LHCN-M2 (cell line): ENCODE results near the gene UBALD2. TPM values are rescaled to one million over a fixed set of nuclear protein-coding genes. Genes with fewer than 3 reads are reported as not detected.

Experiments
- DNase-seq: peaks from one replicate; pipeline ENCODE4 v3.0.0-alpha.2; 2012; ENCODE audit warnings: low read depth
- total RNA-seq: library from RNA; depleted of rRNA; stranded (reverse); fragments of >200 nt; gene quantifications from 2 replicates; pipeline ENCODE4 v1.2.3, GENCODE V29; 2014; rRNA removed

UBALD2 gene
- total RNA-seq, 1 experiment from 2014 or later = 8.7 TPM

DNA sequence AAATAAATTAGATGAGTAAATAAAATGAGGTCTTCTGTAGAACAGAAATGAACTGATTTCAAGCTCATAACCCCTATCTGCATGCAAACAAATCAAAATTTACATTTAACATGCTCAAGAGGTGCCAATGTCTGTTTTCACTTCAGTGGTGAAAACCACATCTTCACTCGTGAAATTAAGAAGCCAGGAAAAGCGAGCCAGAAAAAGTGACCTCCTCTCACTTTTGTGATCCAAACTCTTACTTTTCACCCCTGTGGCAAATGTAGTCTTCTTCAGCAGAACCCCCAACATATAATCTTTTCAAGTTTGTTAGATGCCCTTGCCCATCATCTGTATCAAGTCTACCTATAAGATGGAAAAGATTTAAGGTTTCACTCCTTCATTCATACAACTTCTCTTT lies 52.4 kb downstream of the UBALD2 start:
- no peak for DNase-seq

DNA sequence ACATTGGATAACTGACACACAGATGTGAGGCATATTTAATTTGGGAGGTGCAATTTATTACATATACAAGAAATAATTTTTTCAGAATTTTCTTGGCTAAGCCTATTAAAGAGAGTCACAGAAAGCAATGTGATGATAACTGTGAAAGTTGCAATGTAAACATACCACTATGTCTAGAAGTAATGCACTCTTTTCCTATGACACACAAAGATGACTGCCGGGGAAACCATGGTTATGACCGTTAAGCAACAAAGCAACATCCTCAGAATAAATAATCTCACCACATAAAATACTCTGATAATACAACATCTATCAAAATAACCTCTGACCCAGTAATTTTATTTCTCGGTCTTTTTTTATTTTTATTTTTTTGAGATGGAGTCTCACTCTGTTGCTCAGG lies 53.4 kb downstream of the UBALD2 start:
- DNase-seq = no peak

Other genes starting within 250 kb of the UBALD2 start
- not detected in 2 replicates for gene EVPL, start 238.0 kb upstream of the UBALD2 start, total RNA-seq
- 27.3 and 29.3 TPM in 2 replicates for gene SRP68, start 192.8 kb upstream of the UBALD2 start, total RNA-seq
- 0.13 TPM in 1 of 2 replicates, not detected in the other for gene GALR2, start 190.6 kb upstream of the UBALD2 start, total RNA-seq
- gene ZACN, start 186.2 kb upstream of the UBALD2 start, total RNA-seq = not detected in 2 replicates
- gene EXOC7, start 161.6 kb upstream of the UBALD2 start, total RNA-seq = 83.5 and 83.7 TPM in 2 replicates
- gene FOXJ1, start 124.1 kb upstream of the UBALD2 start, total RNA-seq = 0.26 TPM in 1 of 2 replicates, not detected in the other
- gene RNF157, start 24.9 kb upstream of the UBALD2 start, total RNA-seq = 2.8 and 3.0 TPM in 2 replicates
- gene QRICH2, start 42.9 kb downstream of the UBALD2 start, total RNA-seq = 1.4 and 2.6 TPM in 2 replicates
- 35.6 and 47.8 TPM in 2 replicates for gene PRPSAP1, start 88.6 kb downstream of the UBALD2 start, total RNA-seq
- 28.4 and 32.8 TPM in 2 replicates for gene SPHK1, start 119.3 kb downstream of the UBALD2 start, total RNA-seq
- gene UBE2O, start 187.8 kb downstream of the UBALD2 start, total RNA-seq = 12.7 and 15.7 TPM in 2 replicates
- gene AANAT, start 202.3 kb downstream of the UBALD2 start, total RNA-seq = not detected in 2 replicates
- gene RHBDF2, start 236.1 kb downstream of the UBALD2 start, total RNA-seq = 12.2 and 17.6 TPM in 2 replicates